ENCODE data around the gene FASN.

- TF ChIP-seq RAD21 (conservative IDR thresholded peaks at IDR 0.05) = no peak
- TF ChIP-seq MXI1 (conservative IDR thresholded peaks at IDR 0.05; ENCODE audit: poor library complexity, severe bottlenecking) = no peak
- no peak for TF ChIP-seq CTCF (IDR thresholded peaks at IDR 0.05; ENCODE audit: poor library complexity, severe bottlenecking)
- no peak for TF ChIP-seq POLR2AphosphoS5 (IDR thresholded peaks at IDR 0.05)
- no peak for TF ChIP-seq EZH2 (IDR thresholded peaks at IDR 0.05; ENCODE audit: borderline replicate concordance, insufficient read depth, low read length, poor library complexity, severe bottlenecking)
These were observed 17.1 kb downstream of the FASN start for GRCh38 chr17:82080789-82081464.
